Fibroblast of skin of left biceps (primary cell): ENCODE measurements around the gene HOXC12.

Experiments
- DNase-seq, 2 experiments: peaks; one replicate each; pipeline ENCODE4 v3.0.0-alpha.2; 2013; ENCODE audit warnings: low read depth in 2 of 2

The HOXC12 gene

DNA sequence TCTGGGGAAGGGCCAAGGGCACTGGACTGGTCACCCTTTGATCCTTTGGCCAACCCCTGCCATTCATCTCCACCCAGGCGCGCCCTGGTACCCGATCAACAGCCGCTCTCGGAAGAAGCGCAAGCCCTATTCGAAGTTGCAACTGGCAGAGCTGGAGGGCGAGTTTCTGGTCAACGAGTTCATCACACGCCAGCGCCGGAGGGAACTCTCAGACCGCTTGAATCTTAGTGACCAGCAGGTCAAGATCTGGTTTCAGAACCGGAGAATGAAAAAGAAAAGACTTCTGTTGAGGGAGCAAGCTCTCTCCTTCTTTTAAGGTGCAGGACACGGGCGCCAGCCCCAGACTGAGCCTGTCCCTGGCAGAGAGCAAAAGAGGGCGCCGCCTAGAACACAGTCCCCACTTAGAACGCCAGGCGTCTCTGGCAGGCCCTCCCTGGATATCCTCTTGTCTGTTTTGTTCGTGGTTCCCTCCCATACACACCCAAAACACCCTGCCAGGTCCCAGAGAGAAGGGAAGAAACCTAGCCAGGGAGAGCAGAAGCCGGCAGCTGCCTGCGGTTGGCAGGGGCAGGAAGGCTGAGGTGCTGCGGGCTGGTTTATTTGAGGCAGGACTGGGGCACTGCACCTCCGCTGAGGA, 1.7 kb downstream of the HOXC12 start:
- DNase-seq = no peak

GRCh38 chr12:53956914-53957536, 2.3 kb downstream of the HOXC12 start:
- no peak for DNase-seq

DNA sequence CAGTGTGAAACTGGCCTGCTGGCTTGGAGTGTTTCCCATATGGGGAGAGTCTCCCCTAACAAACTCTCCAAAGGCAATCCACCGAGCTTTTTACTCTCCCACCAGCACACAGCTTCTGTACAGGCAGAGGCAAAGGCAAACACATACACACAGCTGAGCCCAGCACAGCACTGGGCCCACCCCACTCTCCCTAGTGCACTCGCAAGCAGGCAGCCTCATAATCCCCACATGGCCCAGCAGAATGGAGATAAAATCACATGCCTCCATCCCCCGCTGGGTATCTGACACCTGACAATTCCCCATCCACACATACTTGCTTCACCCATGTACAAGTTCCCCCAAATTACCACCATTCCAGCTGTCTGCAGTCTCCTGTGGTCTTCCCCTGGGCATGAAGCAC, 3.4 kb downstream of the HOXC12 start:
- no peak for DNase-seq

DNA sequence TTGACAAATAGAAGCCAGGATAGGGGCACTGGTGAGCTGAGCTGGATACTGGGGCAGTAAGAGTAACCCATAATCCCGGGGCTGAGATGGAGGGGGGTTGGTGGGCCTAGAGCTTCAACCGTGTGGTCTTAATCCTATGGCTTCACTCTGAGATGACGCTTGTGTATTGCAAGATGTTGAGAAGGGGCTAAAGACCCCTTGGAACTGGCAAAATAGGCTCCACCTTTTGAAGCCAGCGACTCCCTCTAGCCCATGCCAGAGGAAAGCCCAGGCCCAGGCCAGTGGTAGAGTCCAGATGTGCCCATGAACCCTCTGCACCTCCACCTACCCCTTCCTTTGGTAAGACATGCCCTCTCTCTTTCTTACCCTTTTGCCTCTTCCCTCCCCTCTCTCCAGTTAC, 4.6 kb downstream of the HOXC12 start:
- DNase-seq = no peak

GRCh38 chr12:53960187-53961024, 5.7 kb downstream of the HOXC12 start:
- DNase-seq = no peak

GRCh38 chr12:53961025-53961761, 6.5 kb downstream of the HOXC12 start:
- no peak for DNase-seq

GRCh38 chr12:53963005-53963404, 8.3 kb downstream of the HOXC12 start:
- DNase-seq = no peak

GRCh38 chr12:53963434-53964314, 9.0 kb downstream of the HOXC12 start:
- DNase-seq = no peak

GRCh38 chr12:53964315-53964713, 9.6 kb downstream of the HOXC12 start:
- DNase-seq = no peak

- no peak for DNase-seq
These were observed 10.8 kb downstream of the HOXC12 start for GRCh38 chr12:53965281-53966084.

GRCh38 chr12:53966085-53966384, 11.3 kb downstream of the HOXC12 start:
- no peak for DNase-seq

DNA sequence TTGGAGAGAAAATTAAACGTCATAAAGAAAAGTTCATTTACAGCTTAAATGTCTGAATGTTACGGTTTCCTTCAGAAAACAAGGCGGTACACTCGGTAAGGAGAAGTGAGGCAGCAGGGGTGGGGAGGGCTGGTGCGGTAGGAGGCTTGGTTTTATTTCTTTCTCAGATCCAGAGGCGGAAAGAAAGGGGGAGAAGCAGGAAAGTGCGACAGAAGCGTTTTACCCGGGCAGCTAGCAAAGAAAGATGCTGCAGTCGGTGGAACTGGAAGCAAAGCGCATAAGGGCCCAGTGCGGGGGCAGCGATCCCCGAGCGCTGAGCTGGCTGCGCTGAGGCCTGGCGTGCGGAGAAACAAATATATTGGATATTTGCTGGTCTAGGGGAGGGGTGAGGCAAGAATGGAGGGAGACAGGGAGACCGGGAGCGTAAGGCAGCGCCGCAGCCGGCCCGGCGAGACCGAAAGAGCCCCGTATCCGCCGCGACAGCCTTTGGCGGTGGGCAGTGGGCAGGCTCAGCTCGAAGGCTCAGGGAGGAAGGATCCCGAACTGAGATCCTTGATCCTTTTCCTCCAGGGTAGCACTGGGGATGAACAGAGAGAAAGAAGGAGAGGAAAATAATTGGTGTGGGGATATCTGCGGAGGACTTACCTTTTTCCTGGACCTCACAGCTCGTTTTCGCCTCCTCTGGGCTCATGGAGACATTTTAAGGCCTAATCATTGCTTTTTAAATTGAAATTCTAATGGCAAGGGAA, 11.9 kb downstream of the HOXC12 start:
- DNase-seq = no peak

- no peak for DNase-seq
These were observed 12.8 kb downstream of the HOXC12 start for GRCh38 chr12:53967421-53967925.

GRCh38 chr12:53968214-53969127, 13.8 kb downstream of the HOXC12 start:
- DNase-seq = no peak

- no peak for DNase-seq
These were observed 15.0 kb downstream of the HOXC12 start for GRCh38 chr12:53969588-53970259.

- DNase-seq = no peak
These were observed 15.7 kb downstream of the HOXC12 start for GRCh38 chr12:53970451-53970850.

DNA sequence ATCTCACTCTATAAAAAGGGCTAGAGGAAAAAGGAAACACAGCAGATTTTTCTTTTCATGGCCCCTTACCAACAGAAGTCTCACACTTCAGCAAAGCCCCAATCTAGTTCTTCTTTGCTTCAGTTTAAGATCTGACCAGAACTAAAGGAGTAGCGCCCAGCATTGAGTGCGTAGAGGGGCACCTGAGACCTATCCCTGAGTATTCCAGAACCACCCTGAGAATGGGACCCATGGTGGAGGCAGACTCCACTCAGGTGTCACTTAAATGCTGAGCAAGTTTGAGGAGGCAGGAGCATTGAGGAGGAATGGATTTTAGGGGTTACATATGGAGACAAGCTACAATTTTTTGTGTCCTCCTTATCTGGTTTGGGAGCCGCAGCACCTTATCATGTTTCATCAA, 16.4 kb downstream of the HOXC12 start:
- no peak for DNase-seq

GRCh38 chr12:53971686-53972085, 17.0 kb downstream of the HOXC12 start:
- DNase-seq = no peak
